Upper lobe of left lung (tissue), 6 donors: Measurements from ENCODE around the gene MRNIP. TPM values are rescaled to one million over a fixed set of nuclear protein-coding genes. Genes with fewer than 3 reads are reported as not detected.

Source experiments
- ATAC-seq, 2 donors: fragments of 200-7000 bp; cut with Tn5 transposase; one replicate each; pipeline ENCODE4 v1.9.1; 2022; ENCODE audit warnings: mild to moderate bottlenecking in 2 of 2, moderate library complexity in 2 of 2; ENCODE audit not compliant: low FRiP score in 2 of 2
- DNase-seq, 2 donors: peaks; one replicate each; pipeline ENCODE4 v3.0.0-alpha.2; 2019 to 2020
- H3K27ac ChIP-seq, 4 donors: fragments of 200-600 bp; sonication (generic); one replicate each; pipeline ENCODE4 v1.5.1; 2016 to 2019
- H3K27me3 ChIP-seq, 4 donors: fragments of 200-600 bp; sonication (generic); one replicate each; pipeline ENCODE4 v1.5.1; 2017 to 2019
- H3K36me3 ChIP-seq, 4 donors: fragments of 200-600 bp; sonication (generic); one replicate each; pipeline ENCODE4 v1.5.1; 2016 to 2019
- H3K4me1 ChIP-seq, 4 donors: fragments of 200-600 bp; sonication (generic); one replicate each; pipeline ENCODE4 v1.5.1; 2018 to 2019
- H3K4me3 ChIP-seq, 4 donors: fragments of 200-600 bp; sonication (generic); one replicate each; pipeline ENCODE4 v1.5.1; 2017 to 2019; ENCODE audit warnings: mild to moderate bottlenecking in 2 of 4, moderate library complexity in 1 of 4
- H3K9me3 ChIP-seq, 4 donors: fragments of 200-600 bp; sonication (generic); one replicate each; pipeline ENCODE4 v1.5.1; 2018 to 2019
- EP300 ChIP-seq, 4 donors: sonication (generic); formaldehyde crosslinking; IDR thresholded peaks; one replicate each; pipeline ENCODE4 v1.5.1; 2017; ENCODE audit warnings: antibody characterized with exemption in 4 of 4, control low read depth in 2 of 4
- POLR2A ChIP-seq, 4 donors: fragments of 450-650 bp; IDR thresholded peaks; one replicate each; pipeline ENCODE4 v1.5.1; 2016 to 2017; ENCODE audit warnings: antibody characterized with exemption in 4 of 4, mild to moderate bottlenecking in 2 of 4
- POLR2AphosphoS5 ChIP-seq, 2 donors: sonication (generic); formaldehyde crosslinking; IDR thresholded peaks; one replicate each; pipeline ENCODE4 v1.5.1; 2017; ENCODE audit warnings: antibody characterized with exemption in 2 of 2
- WGBS, 2 donors: methylation state at CpG; one replicate each; pipeline ENCODE4 v1.1.5; 2017 to 2018; 5-methylcytosine and 5-hydroxymethylcytosine counted together
- total RNA-seq, 6 donors: library from RNA; depleted of rRNA in 4 of 6; stranded (reverse); fragments of >200 nt in 4 of 6; gene quantifications; one replicate each; pipeline versions ENCODE4 v1.1.0 to v1.2.1, GENCODE V29; 2016 to 2021
- TF ChIP-seq, protein P1 (sequence below), 6 experiments: fragments of 450-650 bp in 4 of 6; fragments of 200-600 bp in 2 of 6; sonication (generic) in 2 of 6; IDR thresholded peaks; one replicate each; pipeline ENCODE4 v1.5.1; 2016 to 2019; ENCODE audit warnings: antibody characterized with exemption in 6 of 6
- donor health status: DM: no; HTN: no; CAD: no; lungs with moderate emphysema.
- donor health status: DM: no; HTN: yes; CAD: no; lungs with severe emphysema.

MRNIP gene
- total RNA-seq, 6 donors from 2014 or later = 20.7 to 142 (median 33.2) TPM

DNA sequence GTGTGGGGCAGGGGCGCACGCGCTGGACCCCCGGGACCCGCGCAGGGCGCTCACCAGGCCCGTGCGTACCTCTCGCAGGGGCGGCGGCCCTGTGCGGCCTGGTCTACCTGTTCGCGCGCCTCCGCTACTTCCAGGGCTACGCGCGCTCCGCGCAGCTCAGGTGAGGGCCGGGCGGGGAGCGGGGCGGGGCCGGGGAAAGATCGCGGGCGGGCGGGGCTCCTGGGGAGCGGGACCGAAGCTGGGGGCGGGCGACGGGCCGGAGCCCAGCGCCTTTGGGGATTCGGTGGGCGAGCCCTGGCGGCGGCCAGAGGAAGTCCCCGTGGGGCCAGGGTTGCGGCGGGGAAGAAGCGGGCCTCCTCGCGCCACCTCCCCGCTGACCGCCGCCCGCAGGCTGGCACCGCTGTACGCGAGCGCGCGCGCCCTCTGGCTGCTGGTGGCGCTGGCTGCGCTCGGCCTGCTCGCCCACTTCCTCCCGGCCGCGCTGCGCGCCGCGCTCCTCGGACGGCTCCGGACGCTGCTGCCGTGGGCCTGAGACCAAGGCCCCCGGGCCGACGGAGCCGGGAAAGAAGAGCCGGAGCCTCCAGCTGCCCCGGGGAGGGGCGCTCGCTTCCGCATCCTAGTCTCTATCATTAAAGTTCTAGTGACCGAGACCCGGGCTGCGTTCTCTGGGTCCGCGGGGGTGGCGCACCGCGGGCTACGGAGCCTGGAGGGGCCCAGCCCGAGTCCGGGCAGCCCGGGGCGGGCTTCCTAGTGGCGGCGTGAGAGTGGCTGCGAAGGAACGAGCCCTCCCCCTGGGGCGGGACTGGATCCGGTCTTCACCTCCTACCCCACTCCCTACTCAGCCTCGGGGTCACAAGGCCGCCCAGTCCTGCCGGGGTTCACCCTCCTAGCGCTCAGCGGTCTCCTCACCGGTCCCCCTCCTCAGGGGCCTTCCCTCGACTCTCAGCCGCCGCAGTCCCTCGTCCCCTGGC, 62.5 kb downstream of the MRNIP start:
- no peaks in the 10 kb centered on the region for H3K9me3 ChIP-seq
- H3K27ac ChIP-seq = peak overlapping the region; percentile 81 to 87 (median 84)
- peak; percentile 78 to 89 for ATAC-seq
- H3K4me1 ChIP-seq = peaks cover 50 to 60% (median 54%) of the 10 kb centered on the region in 4 donors
- H3K36me3 ChIP-seq = peaks cover 22 to 41% (median 40%) of the 10 kb centered on the region in 4 donors
- TF ChIP-seq, protein P1, sequence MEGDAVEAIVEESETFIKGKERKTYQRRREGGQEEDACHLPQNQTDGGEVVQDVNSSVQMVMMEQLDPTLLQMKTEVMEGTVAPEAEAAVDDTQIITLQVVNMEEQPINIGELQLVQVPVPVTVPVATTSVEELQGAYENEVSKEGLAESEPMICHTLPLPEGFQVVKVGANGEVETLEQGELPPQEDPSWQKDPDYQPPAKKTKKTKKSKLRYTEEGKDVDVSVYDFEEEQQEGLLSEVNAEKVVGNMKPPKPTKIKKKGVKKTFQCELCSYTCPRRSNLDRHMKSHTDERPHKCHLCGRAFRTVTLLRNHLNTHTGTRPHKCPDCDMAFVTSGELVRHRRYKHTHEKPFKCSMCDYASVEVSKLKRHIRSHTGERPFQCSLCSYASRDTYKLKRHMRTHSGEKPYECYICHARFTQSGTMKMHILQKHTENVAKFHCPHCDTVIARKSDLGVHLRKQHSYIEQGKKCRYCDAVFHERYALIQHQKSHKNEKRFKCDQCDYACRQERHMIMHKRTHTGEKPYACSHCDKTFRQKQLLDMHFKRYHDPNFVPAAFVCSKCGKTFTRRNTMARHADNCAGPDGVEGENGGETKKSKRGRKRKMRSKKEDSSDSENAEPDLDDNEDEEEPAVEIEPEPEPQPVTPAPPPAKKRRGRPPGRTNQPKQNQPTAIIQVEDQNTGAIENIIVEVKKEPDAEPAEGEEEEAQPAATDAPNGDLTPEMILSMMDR (IDR thresholded peaks at IDR 0.05) = peak; percentile 84 to 98 (median 96)
- TF ChIP-seq POLR2A (IDR thresholded peaks at IDR 0.05) = peak in 2 of 4 donors; percentile 30 to 70
- TF ChIP-seq EP300 (IDR thresholded peaks at IDR 0.05) = no peak
- peak in 1 of 2 donors; percentile 43 for TF ChIP-seq POLR2AphosphoS5 (IDR thresholded peaks at IDR 0.05)
- peak overlapping the region; percentile 51 to 80 (median 60) for H3K4me3 ChIP-seq
- H3K27me3 ChIP-seq = no peaks in the 10 kb centered on the region
- WGBS, 2 donors = 5 to 23% methylated on average over 8 to 36 of the region's 113 CpGs
- peak; percentile 89 to 97 for DNase-seq

DNA sequence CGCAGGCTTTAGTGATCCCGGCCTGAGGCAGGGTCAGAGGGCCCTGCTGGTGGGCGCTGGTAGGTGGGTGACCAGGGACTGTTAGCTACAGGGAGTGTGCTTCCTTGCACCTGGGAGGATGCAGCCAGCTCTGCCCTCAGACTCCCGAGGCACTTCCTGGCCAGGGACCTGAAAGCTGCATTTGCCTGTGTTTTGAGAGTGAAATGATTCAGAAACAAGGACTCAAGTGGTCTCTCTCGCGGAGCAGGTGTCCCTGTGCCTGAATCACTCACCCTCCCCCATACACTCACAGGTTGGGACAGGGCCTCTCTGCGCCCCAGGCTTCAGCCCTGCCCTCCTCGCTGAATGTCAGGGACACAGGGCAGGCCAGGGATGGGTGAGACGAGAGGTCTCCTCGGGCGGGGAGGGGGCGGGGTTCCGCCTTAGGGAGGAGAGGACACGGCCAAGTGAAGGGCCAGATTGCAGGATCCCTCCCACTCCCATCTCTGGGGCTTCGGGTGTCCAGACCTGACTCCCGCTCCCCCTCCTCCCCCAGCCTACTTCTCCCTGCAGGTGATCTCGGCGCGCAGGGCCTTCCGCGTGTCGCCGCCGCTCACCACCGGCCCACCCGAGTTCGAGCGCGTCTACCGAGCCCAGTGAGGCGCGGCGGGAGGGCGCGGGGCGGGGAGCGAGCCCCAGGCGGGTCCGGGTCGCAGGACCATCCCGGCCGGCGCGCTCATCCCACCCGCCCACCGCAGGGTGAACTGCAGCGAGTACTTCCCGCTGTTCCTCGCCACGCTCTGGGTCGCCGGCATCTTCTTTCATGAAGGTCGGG, 63.4 kb downstream of the MRNIP start:
- Histone ChIP-seq H3K36me3 (peaks cover 22 to 32% (median 31%) of the 10 kb centered on the region in 4 donors), H3K4me1 (peaks cover 50 to 60% (median 54%) of the 10 kb centered on the region in 4 donors), H3K27me3 (no peaks in the 10 kb centered on the region), H3K9me3 (no peaks in the 10 kb centered on the region), H3K4me3 (peak overlapping the region; percentile 51 to 80 (median 60)), H3K27ac (peak overlapping the region; percentile 81 to 87 (median 84))
- WGBS, 2 donors = 13 to 26% methylated on average over 7 to 25 of the region's 53 CpGs
- no peak for TF ChIP-seq POLR2A (IDR thresholded peaks at IDR 0.05)
- TF ChIP-seq, protein P1 (IDR thresholded peaks at IDR 0.05) = no peak
- no peak for TF ChIP-seq POLR2AphosphoS5 (IDR thresholded peaks at IDR 0.05)
- no peak for TF ChIP-seq EP300 (IDR thresholded peaks at IDR 0.05)
- peak; percentile 67 to 72 for DNase-seq
- ATAC-seq = peak; percentile 3 to 31

DNA sequence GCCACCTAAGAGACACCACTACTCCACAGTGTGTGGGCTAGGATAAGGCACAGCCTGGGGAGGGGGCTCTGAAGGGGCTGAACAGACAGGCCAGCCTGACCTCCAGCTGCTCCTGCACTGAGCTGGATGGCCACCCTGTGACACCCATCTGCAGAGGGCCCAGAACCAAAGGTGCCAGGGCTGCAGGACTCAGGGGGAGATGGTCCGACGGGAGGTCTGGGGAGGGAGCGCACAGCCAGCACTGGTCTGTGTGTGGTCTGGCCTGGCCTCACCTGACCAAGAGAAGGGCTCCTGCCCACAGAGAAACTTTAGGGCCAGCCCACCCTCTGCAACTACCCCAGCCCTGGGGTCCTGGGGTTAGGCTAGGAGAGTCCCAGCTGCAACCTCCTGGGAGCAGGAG, 64.0 kb downstream of the MRNIP start:
- Histone ChIP-seq H3K27me3 (no peaks in the 10 kb centered on the region), H3K9me3 (no peaks in the 10 kb centered on the region), H3K4me1 (peaks cover 50 to 60% (median 54%) of the 10 kb centered on the region in 4 donors), H3K27ac (peak overlapping the region in 3 of 4 donors; percentile 75 to 85 (median 82)), H3K36me3 (peaks cover 18 to 25% (median 25%) of the 10 kb centered on the region in 4 donors), H3K4me3 (peak overlapping the region in 3 of 4 donors; percentile 54 to 80 (median 67))
- TF ChIP-seq POLR2AphosphoS5 (IDR thresholded peaks at IDR 0.05) (no peak), POLR2A (IDR thresholded peaks at IDR 0.05) (no peak), EP300 (IDR thresholded peaks at IDR 0.05) (no peak)
- TF ChIP-seq, protein P1 (IDR thresholded peaks at IDR 0.05) = no peak
- no peak for DNase-seq
- no peak for ATAC-seq
- WGBS, 2 donors = 70% methylated on average over 2 of the region's 3 CpGs; no CpG with 5 or more reads in 1 of the 2 donors

DNA sequence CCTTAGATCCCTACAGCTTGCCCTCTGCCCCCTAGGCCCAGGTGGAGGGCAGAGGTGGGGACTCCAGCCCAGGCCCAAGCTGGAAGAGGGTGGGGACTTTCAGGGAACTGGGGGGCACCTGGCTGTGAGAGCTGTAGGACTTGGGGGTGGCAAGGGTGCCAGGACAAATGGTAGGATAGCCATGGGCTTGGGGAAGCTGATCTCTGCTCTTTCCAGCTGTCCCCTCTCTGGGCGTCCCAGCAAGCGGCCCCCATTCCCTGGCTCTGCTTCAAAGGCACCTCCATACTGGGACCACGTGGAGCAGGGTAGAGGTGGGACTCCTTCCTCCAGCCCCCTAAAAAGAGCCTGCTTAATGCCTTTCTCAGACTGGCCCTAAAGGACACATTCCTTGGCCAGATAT, 64.4 kb downstream of the MRNIP start:
- DNase-seq (no peak), ATAC-seq (no peak)
- TF ChIP-seq POLR2A (IDR thresholded peaks at IDR 0.05) = peak in 1 of 4 donors; percentile 6
- TF ChIP-seq, protein P1 (IDR thresholded peaks at IDR 0.05) = no peak
- Histone ChIP-seq H3K4me3 (peak overlapping the region in 3 of 4 donors; percentile 54 to 80 (median 67)), H3K9me3 (no peaks in the 10 kb centered on the region), H3K27me3 (no peaks in the 10 kb centered on the region), H3K36me3 (peaks cover 14 to 21% (median 21%) of the 10 kb centered on the region in 4 donors), H3K27ac (peak overlapping the region; percentile 28 to 85 (median 78)), H3K4me1 (peaks cover 50 to 60% (median 54%) of the 10 kb centered on the region in 4 donors)
- WGBS, 2 donors = 67% methylated on average over 3 of the region's 3 CpGs; no CpG with 5 or more reads in 1 of the 2 donors
